ENCODE measurements around the gene SYNGR3. TPM values are rescaled to one million over a fixed set of nuclear protein-coding genes. Genes with fewer than 3 reads are reported as not detected.

SYNGR3 gene
- total RNA-seq, 2 donors from 2014 or later: 0.52 to 2.1 TPM

GRCh38 chr16:1976216-1976520 is 13.6 kb upstream of the SYNGR3 start:
- no peak for DNase-seq (ENCODE audit: low spot score)
- Histone ChIP-seq H3K27me3 (peaks cover 7 to 9% of the 10 kb centered on the region in 2 donors), H3K9me3 (no peaks in the 10 kb centered on the region), H3K36me3 (peaks cover 47% of the 10 kb centered on the region), H3K4me3 (no peak overlapping the region), H3K4me1 (peaks cover 0 to 41% of the 10 kb centered on the region in 2 donors), H3K27ac (no peak overlapping the region)
- no peak for TF ChIP-seq CTCF (IDR thresholded peaks at IDR 0.05)

GRCh38 chr16:1976951-1977874 is 12.6 kb upstream of the SYNGR3 start:
- Histone ChIP-seq H3K36me3 (peaks cover 47% of the 10 kb centered on the region), H3K4me1 (peaks cover 0 to 37% of the 10 kb centered on the region in 2 donors), H3K27ac (no peak overlapping the region), H3K27me3 (peaks cover 7 to 9% of the 10 kb centered on the region in 2 donors), H3K4me3 (no peak overlapping the region), H3K9me3 (no peaks in the 10 kb centered on the region)
- DNase-seq (ENCODE audit: low spot score): no peak
- no peak for TF ChIP-seq CTCF (IDR thresholded peaks at IDR 0.05)

- Histone ChIP-seq H3K4me1 (peaks cover 0 to 31% of the 10 kb centered on the region in 2 donors), H3K9me3 (no peaks in the 10 kb centered on the region), H3K36me3 (peaks cover 47% of the 10 kb centered on the region), H3K27ac (no peak overlapping the region), H3K4me3 (no peak overlapping the region), H3K27me3 (peaks cover 7 to 9% of the 10 kb centered on the region in 2 donors)
- DNase-seq (ENCODE audit: low spot score): no peak
- TF ChIP-seq CTCF (IDR thresholded peaks at IDR 0.05): no peak
These were observed 11.9 kb upstream of the SYNGR3 start for GRCh38 chr16:1977875-1978268.

GRCh38 chr16:1978476-1979120 is 11.2 kb upstream of the SYNGR3 start:
- DNase-seq (ENCODE audit: low spot score): no peak
- Histone ChIP-seq H3K4me3 (no peak overlapping the region), H3K36me3 (peaks cover 47% of the 10 kb centered on the region), H3K27me3 (peaks cover 7 to 9% of the 10 kb centered on the region in 2 donors), H3K4me1 (peaks cover 0 to 31% of the 10 kb centered on the region in 2 donors), H3K27ac (no peak overlapping the region), H3K9me3 (no peaks in the 10 kb centered on the region)
- no peak for TF ChIP-seq CTCF (IDR thresholded peaks at IDR 0.05)

GRCh38 chr16:1979271-1980029 is 10.3 kb upstream of the SYNGR3 start:
- TF ChIP-seq CTCF (IDR thresholded peaks at IDR 0.05): no peak
- Histone ChIP-seq H3K4me3 (no peak overlapping the region), H3K9me3 (no peaks in the 10 kb centered on the region), H3K4me1 (peaks cover 0 to 32% of the 10 kb centered on the region in 2 donors), H3K27ac (no peak overlapping the region), H3K27me3 (peaks cover 7 to 9% of the 10 kb centered on the region in 2 donors), H3K36me3 (peaks cover 43% of the 10 kb centered on the region)
- DNase-seq (ENCODE audit: low spot score): no peak

Measured in right atrium auricular region (tissue), 2 donors.